CD4-positive, alpha-beta memory T cell (primary cell): Measurements from ENCODE around the gene TNKS2. TPM values are rescaled to one million over a fixed set of nuclear protein-coding genes. Genes with fewer than 3 reads are reported as not detected.
"Not testable (repeated sequence)": the region's sequence is repeated elsewhere in the genome, so short reads cannot be mapped to it uniquely, and the experiment has no call there.

Experiments used
- CTCF ChIA-PET: fragments of 350-600 bp; sonication (Branson Sonifier 250); formaldehyde crosslinking; loops from one replicate; lab custom pipeline; 2021; ENCODE audit warnings: inconsistent platforms; ENCODE audit not compliant: partially characterized antibody; lab: Charles Lee
- POLR2A ChIA-PET: fragments of 350-600 bp; sonication (Branson Sonifier 250); formaldehyde crosslinking; loops from one replicate; lab custom pipeline; 2021; ENCODE audit not compliant: partially characterized antibody; lab: Charles Lee
- DNase-seq, 5 donors: peaks; one replicate each; pipeline versions ENCODE4 v3.0.0 to v3.0.0-alpha.2; 2020 to 2022; ENCODE audit warnings: mixed read lengths in 1 of 5
- H3K27ac ChIP-seq: one replicate; pipeline ENCODE4 v1.7.0; 2013; ENCODE audit warnings: low read depth, low read length
- H3K27me3 ChIP-seq: 2 replicates; pipeline ENCODE4 v1.7.0; 2013; ENCODE audit warnings: mild to moderate bottlenecking, low read length, moderate library complexity; ENCODE audit not compliant: insufficient read depth
- H3K36me3 ChIP-seq: 2 replicates; pipeline ENCODE4 v1.7.0; 2013; ENCODE audit warnings: mild to moderate bottlenecking, low read length, moderate library complexity; ENCODE audit not compliant: insufficient read depth
- H3K4me1 ChIP-seq: 2 replicates; pipeline ENCODE4 v1.7.0; 2013; ENCODE audit warnings: mild to moderate bottlenecking, low read length, moderate library complexity; ENCODE audit not compliant: insufficient read depth
- H3K4me3 ChIP-seq, 2 donors: one replicate each; pipeline ENCODE4 v1.7.0; 2013; ENCODE audit warnings: low read length in 2 of 2, mild to moderate bottlenecking in 1 of 2
- H3K9me3 ChIP-seq, 2 donors: one replicate each; pipeline ENCODE4 v1.7.0; 2013; ENCODE audit warnings: low read length in 2 of 2, control low read depth in 1 of 2; ENCODE audit not compliant: control insufficient read depth in 1 of 2
- H3K27ac Mint-ChIP-seq, 7 donors: one replicate each; pipeline ENCODE4 v1.8.0; 2020 to 2021; ENCODE audit warnings: mixed read lengths in 7 of 7, mild to moderate bottlenecking in 6 of 7, inconsistent platforms in 3 of 7, moderate library complexity in 3 of 7
- H3K27me3 Mint-ChIP-seq, 2 donors: one replicate each; pipeline ENCODE4 v1.8.0; 2020 to 2021; ENCODE audit warnings: mixed read lengths in 2 of 2
- H3K36me3 Mint-ChIP-seq, 2 donors: one replicate each; pipeline ENCODE4 v1.8.0; 2020 to 2021; ENCODE audit warnings: mixed read lengths in 2 of 2, inconsistent platforms in 1 of 2, mild to moderate bottlenecking in 1 of 2
- H3K4me1 Mint-ChIP-seq, 4 donors: one replicate each; pipeline ENCODE4 v1.8.0; 2020 to 2021; ENCODE audit warnings: mixed read lengths in 4 of 4, mild to moderate bottlenecking in 1 of 4
- H3K4me3 Mint-ChIP-seq, 8 donors: one replicate each; pipeline ENCODE4 v1.8.0; 2020 to 2021; ENCODE audit warnings: mixed read lengths in 8 of 8, mild to moderate bottlenecking in 7 of 8, moderate library complexity in 6 of 8, inconsistent platforms in 3 of 8
- H3K9me3 Mint-ChIP-seq, 8 donors: one replicate each; pipeline ENCODE4 v1.8.0; 2020 to 2021; ENCODE audit warnings: mixed read lengths in 8 of 8, mild to moderate bottlenecking in 5 of 8, inconsistent platforms in 3 of 8, moderate library complexity in 1 of 8
- intact Hi-C: fragments of 100-400 bp; cut with micrococcal nuclease; formaldehyde crosslinking; loops from one replicate; pipeline ENCODE4 v1.15.1; 2023
- polyA plus RNA-seq, 2 donors: library from polyadenylated mRNA; unstranded; fragments of 300-500 nt; fragmentation: Illumina TruSeq; gene quantifications; one replicate each; pipeline ENCODE4 v1.2.3, GENCODE V29; 2021
- total RNA-seq, 2 experiments: library from RNA; stranded (reverse); gene quantifications; one replicate each; pipeline ENCODE4 v1.2.3, GENCODE V29; 2021

The TNKS2 gene
- total RNA-seq: 10 to 100 TPM; 65.5 to 70.0 TPM
- 10 to 100 TPM; 18.7 to 30.6 TPM for polyA plus RNA-seq

DNA sequence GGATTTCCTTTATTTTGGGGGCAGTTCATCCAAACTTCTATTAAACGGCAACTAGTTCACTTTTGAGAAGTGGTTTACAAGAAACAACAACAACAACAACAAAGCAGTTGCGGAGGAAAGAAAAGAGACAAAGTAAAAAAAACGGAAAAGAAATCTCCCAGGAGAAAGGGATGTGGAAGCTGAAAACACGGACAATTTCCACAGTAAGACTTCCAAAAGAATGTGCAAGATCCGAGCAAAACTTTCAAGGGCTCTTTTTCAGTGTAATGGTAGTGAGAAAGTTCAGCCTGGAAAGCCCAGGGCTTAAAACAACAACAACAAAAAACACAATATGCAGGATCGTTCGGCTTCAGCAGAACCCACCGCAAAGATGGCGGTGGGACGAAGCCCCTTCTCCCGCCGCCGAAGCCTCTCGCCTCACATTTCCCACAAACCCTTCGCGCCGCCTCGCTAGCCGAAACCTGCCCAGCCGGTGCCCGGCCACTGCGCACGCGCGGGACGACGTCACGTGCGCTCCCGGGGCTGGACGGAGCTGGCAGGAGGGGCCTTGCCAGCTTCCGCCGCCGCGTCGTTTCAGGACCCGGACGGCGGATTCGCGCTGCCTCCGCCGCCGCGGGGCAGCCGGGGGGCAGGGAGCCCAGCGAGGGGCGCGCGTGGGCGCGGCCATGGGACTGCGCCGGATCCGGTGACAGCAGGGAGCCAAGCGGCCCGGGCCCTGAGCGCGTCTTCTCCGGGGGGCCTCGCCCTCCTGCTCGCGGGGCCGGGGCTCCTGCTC is at the start of gene TNKS2:
TSS of gene TNKS2 (plus strand) at position 553 of the 775 bp plus-strand sequence. CDS start 265 bp downstream, outside the sequence.
- DNase-seq: peak; percentile 88 to 93 (median 92)
- H3K27me3 ChIP-seq: no peaks in the 10 kb centered on the region
- peaks cover 0 to 3% (median 0%) of the 10 kb centered on the region in 8 donors for H3K9me3 Mint-ChIP-seq
- H3K36me3 Mint-ChIP-seq: peaks cover 12 to 37% of the 10 kb centered on the region in 2 donors
- H3K9me3 ChIP-seq: no peaks in the 10 kb centered on the region
- POLR2A ChIA-PET: interaction anchor here (0.7 to 4.7 kb wide), 18 partner anchors 10 to 1050 kb away, joined by 3 to 57 read pairs (median 4); partner anchors contain the start of genes BTAF1, EXOC6, FGFBP3 and KIF11
- peak within 1 kb of the TSS; percentile 91 to 99 (median 99) for H3K4me3 Mint-ChIP-seq
- peaks cover 53% of the 10 kb centered on the region for H3K4me1 ChIP-seq
- intact Hi-C loops: loop anchor here (1.0 to 5.0 kb wide), 5 partner anchors 39 to 501 kb away; partner anchors contain the start of genes CPEB3, HECTD2 and MARCHF5
- H3K27ac Mint-ChIP-seq: peak within 1 kb of the TSS; percentile 92 to 100 (median 98)
- CTCF ChIA-PET: interaction anchor here (1.0 to 2.0 kb wide), 4 partner anchors 110 to 387 kb away, joined by 3 to 6 read pairs (median 4); partner anchors contain the start of genes BTAF1 and FGFBP3
- H3K4me3 ChIP-seq: peak within 1 kb of the TSS; percentile 83
- H3K27me3 Mint-ChIP-seq: no peaks in the 10 kb centered on the region
- peak within 1 kb of the TSS; percentile 90 for H3K27ac ChIP-seq
- H3K36me3 ChIP-seq: no peaks in the 10 kb centered on the region
- peaks cover 50 to 72% (median 62%) of the 10 kb centered on the region in 4 donors for H3K4me1 Mint-ChIP-seq

DNA sequence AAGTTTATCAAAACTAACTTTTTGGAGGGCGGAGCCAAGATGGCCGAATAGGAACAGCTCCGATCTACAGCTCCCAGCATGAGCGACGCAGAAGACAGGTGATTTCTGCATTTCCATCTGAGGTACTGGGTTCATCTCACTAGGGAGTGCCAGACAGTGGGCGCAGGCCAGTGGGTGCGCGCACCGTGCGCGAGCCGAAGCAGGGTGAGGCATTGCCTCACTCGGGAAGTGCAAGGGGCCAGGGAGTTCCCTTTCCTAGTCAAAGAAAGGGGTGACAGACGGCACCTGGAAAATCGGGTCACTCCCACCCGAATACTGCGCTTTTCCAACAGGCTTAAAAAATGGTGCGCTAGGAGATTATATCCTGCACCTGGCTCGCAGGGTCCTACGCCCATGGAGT is 48.6 kb upstream of the TNKS2 start:
- CTCF ChIA-PET, H3K36me3 Mint-ChIP-seq, H3K4me3 Mint-ChIP-seq, H3K4me3 ChIP-seq, DNase-seq, H3K4me1 Mint-ChIP-seq, intact Hi-C loops, H3K27ac Mint-ChIP-seq, H3K9me3 ChIP-seq, H3K27ac ChIP-seq, H3K36me3 ChIP-seq, H3K9me3 Mint-ChIP-seq, POLR2A ChIA-PET, H3K4me1 ChIP-seq, H3K27me3 ChIP-seq: not testable (repeated sequence)
- peaks cover 18 to 19% of the 10 kb centered on the region in 2 donors for H3K27me3 Mint-ChIP-seq

DNA sequence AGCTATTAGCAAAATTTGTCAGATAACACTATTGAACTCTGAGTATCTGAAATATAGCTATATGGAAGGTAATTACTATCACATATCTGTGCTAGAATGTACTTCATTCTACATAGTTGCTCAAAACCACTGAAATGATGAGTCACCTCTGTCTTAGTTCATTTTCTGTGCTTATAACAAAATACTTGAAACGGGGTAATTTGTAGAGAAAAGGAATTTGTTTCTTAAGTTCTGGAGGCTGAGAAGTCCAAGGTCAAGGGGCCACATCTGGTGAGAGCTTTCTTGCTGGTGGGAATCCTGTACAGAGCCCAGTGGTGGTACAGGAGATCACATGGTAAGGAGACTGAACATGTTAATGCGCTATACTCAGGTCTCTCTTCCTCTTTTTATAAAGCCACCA is 41.9 kb upstream of the TNKS2 start:
- H3K27ac ChIP-seq: no peak overlapping the region
- no peaks in the 10 kb centered on the region for H3K36me3 ChIP-seq
- intact Hi-C loops: no loop called here
- H3K9me3 ChIP-seq: no peaks in the 10 kb centered on the region
- H3K27me3 ChIP-seq: no peaks in the 10 kb centered on the region
- ChIA-PET CTCF (interaction anchor here (0.7 to 7.2 kb wide), 4 partner anchors 153 to 167 kb away, joined by 3 to 110 read pairs (median 3); partner anchors contain the start of genes BTAF1 and FGFBP3), POLR2A (interaction anchor here (1.0 to 1.1 kb wide), 2 partner anchors 42 to 152 kb away, joined by 3 read pairs; partner anchors contain the start of gene TNKS2)
- H3K9me3 Mint-ChIP-seq: no peaks in the 10 kb centered on the region
- H3K4me3 Mint-ChIP-seq: no peak overlapping the region
- no peaks in the 10 kb centered on the region for H3K4me1 Mint-ChIP-seq
- DNase-seq: no peak
- H3K27me3 Mint-ChIP-seq: peaks cover 11 to 15% of the 10 kb centered on the region in 2 donors
- no peaks in the 10 kb centered on the region for H3K4me1 ChIP-seq
- no peak overlapping the region for H3K27ac Mint-ChIP-seq
- no peaks in the 10 kb centered on the region for H3K36me3 Mint-ChIP-seq
- no peak overlapping the region for H3K4me3 ChIP-seq

DNA sequence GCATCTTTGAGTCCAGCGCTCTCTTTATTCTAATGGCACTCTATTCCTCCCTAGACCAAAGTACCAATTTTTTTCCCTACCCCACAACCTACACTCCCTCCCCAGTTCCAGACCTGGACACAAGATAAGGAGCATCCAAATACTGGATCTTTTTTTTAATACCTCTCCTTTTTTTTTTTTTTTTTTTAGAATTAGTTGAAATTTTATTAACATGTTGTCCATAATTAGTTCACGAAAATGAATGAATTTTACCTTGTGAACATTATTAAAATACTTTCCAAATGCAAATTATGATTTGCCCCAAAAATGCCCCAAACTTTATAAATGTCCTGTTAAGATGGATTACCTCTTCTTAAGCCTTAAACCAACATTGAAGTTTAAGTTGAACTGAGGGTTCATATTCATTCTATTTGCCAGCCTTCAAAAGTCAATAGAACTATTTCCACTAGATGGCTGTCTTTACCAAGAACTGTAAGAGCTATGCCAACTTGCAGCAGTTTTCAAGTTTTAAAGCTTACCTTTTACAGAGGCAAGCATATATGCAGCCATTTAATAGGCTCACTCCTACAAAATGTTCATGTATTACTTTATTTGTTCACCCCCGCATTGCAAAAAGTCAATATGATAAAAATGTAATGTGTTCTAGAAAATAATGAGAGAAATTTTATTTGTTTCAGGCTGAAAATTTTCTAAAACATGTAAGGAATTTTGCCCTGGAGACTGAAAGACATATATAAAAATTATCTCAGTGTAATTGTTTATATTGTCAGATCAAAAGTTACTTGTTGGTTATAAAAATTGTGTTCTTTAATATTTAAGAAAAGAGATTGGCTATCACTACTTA is 39.7 kb upstream of the TNKS2 start:
- Mint-ChIP-seq H3K36me3 (no peaks in the 10 kb centered on the region), H3K4me1 (peaks cover 0 to 2% (median 0%) of the 10 kb centered on the region in 4 donors), H3K4me3 (no peak overlapping the region), H3K9me3 (no peaks in the 10 kb centered on the region), H3K27ac (no peak overlapping the region), H3K27me3 (peaks cover 11% of the 10 kb centered on the region in 2 donors)
- H3K9me3 ChIP-seq: no peaks in the 10 kb centered on the region
- H3K4me3 ChIP-seq: no peak overlapping the region
- intact Hi-C loops: loop anchor here (1.0 to 2.0 kb wide), 4 partner anchors 40 to 460 kb away; partner anchors contain the start of gene TNKS2
- H3K36me3 ChIP-seq: no peaks in the 10 kb centered on the region
- no peaks in the 10 kb centered on the region for H3K4me1 ChIP-seq
- ChIA-PET CTCF (interaction anchor here (0.7 to 7.2 kb wide), 27 partner anchors 10 to 1254 kb away, joined by 3 to 110 read pairs (median 5); partner anchors contain the start of genes BTAF1 and FGFBP3), POLR2A (interaction anchor here (0.6 to 1.2 kb wide), 3 partner anchors 150 to 159 kb away, joined by 4 to 9 read pairs (median 4); partner anchors contain the start of gene FGFBP3)
- H3K27ac ChIP-seq: no peak overlapping the region
- DNase-seq: peak in 4 of 5 donors; percentile 49 to 62 (median 55)
- H3K27me3 ChIP-seq: no peaks in the 10 kb centered on the region

DNA sequence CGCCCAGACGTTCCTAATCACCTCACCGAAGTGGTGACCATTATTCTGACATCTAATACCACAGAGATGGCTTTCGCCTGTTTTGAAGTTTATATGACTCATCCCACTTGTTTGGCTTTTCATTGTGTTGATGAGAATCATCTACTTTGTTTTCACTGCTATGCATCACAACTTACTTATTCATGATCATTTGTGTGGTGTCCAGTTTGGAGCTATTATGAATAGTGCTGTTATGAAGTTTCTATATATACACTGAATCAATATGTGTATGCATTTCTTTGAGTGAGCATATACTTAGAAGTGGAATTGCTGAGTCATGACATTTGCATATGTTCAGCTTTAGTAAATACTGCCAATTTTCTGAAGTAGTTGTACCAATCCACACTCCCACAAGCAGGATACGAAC is 38.6 kb upstream of the TNKS2 start:
- Mint-ChIP-seq H3K27me3 (peaks cover 8 to 9% of the 10 kb centered on the region in 2 donors), H3K4me1 (peaks cover 0 to 2% (median 0%) of the 10 kb centered on the region in 4 donors), H3K36me3 (no peaks in the 10 kb centered on the region), H3K4me3 (no peak overlapping the region), H3K27ac (no peak overlapping the region), H3K9me3 (no peaks in the 10 kb centered on the region)
- no peaks in the 10 kb centered on the region for H3K27me3 ChIP-seq
- no peaks in the 10 kb centered on the region for H3K9me3 ChIP-seq
- CTCF ChIA-PET: interaction anchor here (0.8 to 7.2 kb wide), 13 partner anchors 9 to 461 kb away, joined by 3 to 110 read pairs (median 8); partner anchors contain the start of genes BTAF1 and FGFBP3
- intact Hi-C loops: loop anchor here (2.0 kb wide), 3 partner anchors 39 to 461 kb away; partner anchors contain the start of gene TNKS2
- DNase-seq: no peak
- H3K36me3 ChIP-seq: no peaks in the 10 kb centered on the region
- no peak overlapping the region for H3K27ac ChIP-seq
- POLR2A ChIA-PET: no interaction called here
- no peak overlapping the region for H3K4me3 ChIP-seq
- no peaks in the 10 kb centered on the region for H3K4me1 ChIP-seq

DNA sequence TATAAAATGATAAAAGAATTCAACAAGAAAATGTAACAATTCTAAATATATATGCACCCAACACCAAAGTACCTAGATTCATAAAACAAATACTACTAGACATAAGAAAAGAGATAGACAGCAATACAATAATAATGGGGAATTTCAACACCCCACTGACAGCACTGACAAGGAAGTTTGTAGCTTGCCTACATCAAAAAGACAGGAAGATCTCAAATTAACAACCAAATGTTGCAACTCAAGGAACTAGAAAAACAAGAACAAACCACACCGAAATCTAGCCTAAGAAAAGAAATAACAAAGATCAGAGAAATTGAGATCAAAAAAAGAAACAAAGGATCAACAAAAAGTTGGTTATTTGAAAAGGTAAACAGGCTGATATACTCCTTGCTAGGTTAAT is 36.5 kb upstream of the TNKS2 start:
- Mint-ChIP-seq H3K9me3 (no peaks in the 10 kb centered on the region), H3K4me3 (no peak overlapping the region), H3K27me3 (peaks cover 5 to 6% of the 10 kb centered on the region in 2 donors), H3K27ac (no peak overlapping the region), H3K4me1 (peaks cover 0 to 2% (median 0%) of the 10 kb centered on the region in 4 donors), H3K36me3 (no peaks in the 10 kb centered on the region)
- Histone ChIP-seq H3K36me3 (no peaks in the 10 kb centered on the region), H3K27ac (no peak overlapping the region), H3K4me3 (no peak overlapping the region), H3K9me3 (no peaks in the 10 kb centered on the region), H3K4me1 (no peaks in the 10 kb centered on the region), H3K27me3 (no peaks in the 10 kb centered on the region)
- CTCF ChIA-PET: interaction anchor here (1.3 to 7.2 kb wide), 3 partner anchors 9 to 152 kb away, joined by 4 to 110 read pairs (median 38); partner anchors contain the start of gene FGFBP3
- intact Hi-C loops: loop anchor here (10.0 kb wide), 1 partner anchor 93 kb away; no protein-coding TSS in a partner anchor
- no peak for DNase-seq
- POLR2A ChIA-PET: no interaction called here
